Type B pancreatic cell (in vitro differentiated cells): ENCODE results near the gene MMP21. TPM values are rescaled to one million over a fixed set of nuclear protein-coding genes. Genes with fewer than 3 reads are reported as not detected.

Source experiments
- DNase-seq: peaks from one replicate; pipeline ENCODE4 v3.0.0; 2021; ENCODE audit warnings: mixed read lengths; ENCODE audit not compliant: unreplicated experiment; ENCODE audit errors: extremely low spot score
- H3K27ac Mint-ChIP-seq: 2 replicates; pipeline ENCODE4 v1.8.0; 2021; ENCODE audit warnings: mild to moderate bottlenecking, mixed read lengths
- H3K27me3 Mint-ChIP-seq: 2 replicates; pipeline ENCODE4 v1.8.0; 2021; ENCODE audit warnings: mixed read lengths
- H3K36me3 Mint-ChIP-seq: 2 replicates; pipeline ENCODE4 v1.8.0; 2021; ENCODE audit warnings: mixed read lengths
- H3K4me1 Mint-ChIP-seq: one replicate; pipeline ENCODE4 v1.8.0; 2021; ENCODE audit warnings: mixed read lengths; ENCODE audit not compliant: unreplicated experiment
- H3K4me3 Mint-ChIP-seq: 2 replicates; pipeline ENCODE4 v1.8.0; 2021; ENCODE audit warnings: mild to moderate bottlenecking, mixed read lengths
- H3K9me3 Mint-ChIP-seq: 2 replicates; pipeline ENCODE4 v1.8.0; 2021; ENCODE audit warnings: mixed read lengths
- long read RNA-seq: library from polyadenylated mRNA; unstranded; transcript quantifications from one replicate; pipeline ENCODE4 v2.0.0, GENCODE V29; 2020
- total RNA-seq: library from RNA; stranded (reverse); gene quantifications from 2 replicates; pipeline ENCODE4 v1.2.1, GENCODE V29; 2021; ENCODE audit warnings: low replicate concordance
- TF ChIP-seq, protein P1 (sequence below): fragments of 200-600 bp; sonication (generic); conservative IDR thresholded peaks from 2 replicates; pipeline ENCODE4 v1.5.0; 2021; ENCODE audit warnings: antibody characterized with exemption, mild to moderate bottlenecking

The MMP21 gene
- 0.31 TPM in 1 of 2 replicates, not detected in the other for total RNA-seq
- long read RNA-seq, result 0 reads

GRCh38 chr10:125775491-125776106 lies at the start of gene MMP21:
MMP21 (minus strand) TSS chr10:125775821; CDS start chr10:125775821, 0 bp downstream.
- H3K4me3 Mint-ChIP-seq, result no peak within 1 kb of the TSS
- no peaks in the 10 kb centered on the region for H3K4me1 Mint-ChIP-seq
- no peaks in the 10 kb centered on the region for H3K9me3 Mint-ChIP-seq
- H3K36me3 Mint-ChIP-seq, result no peaks in the 10 kb centered on the region
- no peaks in the 10 kb centered on the region for H3K27me3 Mint-ChIP-seq
- H3K27ac Mint-ChIP-seq, result no peak within 1 kb of the TSS
- DNase-seq, result peak; percentile 61
- TF ChIP-seq, protein P1, sequence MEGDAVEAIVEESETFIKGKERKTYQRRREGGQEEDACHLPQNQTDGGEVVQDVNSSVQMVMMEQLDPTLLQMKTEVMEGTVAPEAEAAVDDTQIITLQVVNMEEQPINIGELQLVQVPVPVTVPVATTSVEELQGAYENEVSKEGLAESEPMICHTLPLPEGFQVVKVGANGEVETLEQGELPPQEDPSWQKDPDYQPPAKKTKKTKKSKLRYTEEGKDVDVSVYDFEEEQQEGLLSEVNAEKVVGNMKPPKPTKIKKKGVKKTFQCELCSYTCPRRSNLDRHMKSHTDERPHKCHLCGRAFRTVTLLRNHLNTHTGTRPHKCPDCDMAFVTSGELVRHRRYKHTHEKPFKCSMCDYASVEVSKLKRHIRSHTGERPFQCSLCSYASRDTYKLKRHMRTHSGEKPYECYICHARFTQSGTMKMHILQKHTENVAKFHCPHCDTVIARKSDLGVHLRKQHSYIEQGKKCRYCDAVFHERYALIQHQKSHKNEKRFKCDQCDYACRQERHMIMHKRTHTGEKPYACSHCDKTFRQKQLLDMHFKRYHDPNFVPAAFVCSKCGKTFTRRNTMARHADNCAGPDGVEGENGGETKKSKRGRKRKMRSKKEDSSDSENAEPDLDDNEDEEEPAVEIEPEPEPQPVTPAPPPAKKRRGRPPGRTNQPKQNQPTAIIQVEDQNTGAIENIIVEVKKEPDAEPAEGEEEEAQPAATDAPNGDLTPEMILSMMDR, result no peak

GRCh38 chr10:125824736-125825135 lies 49.1 kb upstream of the MMP21 start:
- Mint-ChIP-seq H3K36me3 (peaks cover 19% of the 10 kb centered on the region), H3K9me3 (no peaks in the 10 kb centered on the region), H3K27me3 (no peaks in the 10 kb centered on the region), H3K4me1 (peaks cover 24% of the 10 kb centered on the region), H3K4me3 (no peak overlapping the region), H3K27ac (no peak overlapping the region)
- TF ChIP-seq, protein P1, result no peak
- DNase-seq, result peak; percentile 2

DNA sequence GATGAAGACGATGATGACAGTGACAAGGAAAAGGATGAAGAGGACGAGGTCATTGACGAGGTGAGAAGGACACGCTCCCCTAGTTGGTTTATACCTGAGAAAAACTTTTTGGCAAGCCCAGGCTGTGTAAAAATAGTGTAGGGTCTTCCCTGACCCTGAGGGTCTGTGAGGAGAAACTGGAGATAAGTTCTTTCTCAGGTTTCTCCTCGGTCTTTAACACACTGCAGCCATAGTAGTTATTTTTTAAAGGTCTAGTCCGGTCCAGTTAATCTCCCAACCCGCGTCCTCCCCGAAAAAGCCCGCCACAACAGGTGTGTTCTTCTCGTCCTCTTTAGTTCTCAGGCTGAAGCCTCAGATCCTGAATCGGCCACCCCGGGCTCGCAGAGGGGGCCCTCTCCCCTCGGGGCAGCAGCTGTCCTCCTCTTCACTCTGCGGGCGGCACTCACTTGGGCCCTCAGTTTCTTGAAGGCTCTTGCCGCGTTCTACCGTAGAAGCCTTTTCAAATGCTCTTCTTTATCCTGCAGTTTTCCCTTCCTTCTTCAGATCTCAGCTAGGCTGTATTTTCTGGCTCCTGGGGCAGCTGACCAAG lies 48.1 kb upstream of the MMP21 start:
- TF ChIP-seq, protein P1, result no peak
- H3K4me3 Mint-ChIP-seq, result no peak overlapping the region
- peaks cover 24% of the 10 kb centered on the region for H3K4me1 Mint-ChIP-seq
- no peak overlapping the region for H3K27ac Mint-ChIP-seq
- DNase-seq, result no peak
- H3K36me3 Mint-ChIP-seq, result peaks cover 12% of the 10 kb centered on the region
- H3K9me3 Mint-ChIP-seq, result no peaks in the 10 kb centered on the region
- H3K27me3 Mint-ChIP-seq, result no peaks in the 10 kb centered on the region

- H3K36me3 Mint-ChIP-seq, result peaks cover 7% of the 10 kb centered on the region
- peak within 1 kb of the TSS; percentile 88 for H3K4me3 Mint-ChIP-seq
- peaks cover 24% of the 10 kb centered on the region for H3K4me1 Mint-ChIP-seq
- H3K27me3 Mint-ChIP-seq, result no peaks in the 10 kb centered on the region
- DNase-seq, result peak; percentile 89
- TF ChIP-seq, protein P1, result no peak
- H3K27ac Mint-ChIP-seq, result peak within 1 kb of the TSS; percentile 87
- H3K9me3 Mint-ChIP-seq, result no peaks in the 10 kb centered on the region
Measured at GRCh38 chr10:125822878-125823662, 47.4 kb upstream of the MMP21 start, which contains the start of the genes BCCIP and UROS. BCCIP (plus strand) TSS chr10:125823546; CDS start chr10:125823558, 12 bp downstream. UROS (minus strand) TSS chr10:125823258; CDS start chr10:125816499, 6,759 bp downstream.

- Mint-ChIP-seq H3K4me3 (peak overlapping the region; percentile 88), H3K27me3 (no peaks in the 10 kb centered on the region), H3K36me3 (no peaks in the 10 kb centered on the region), H3K27ac (no peak overlapping the region), H3K4me1 (peaks cover 17% of the 10 kb centered on the region), H3K9me3 (no peaks in the 10 kb centered on the region)
- no peak for DNase-seq
- TF ChIP-seq, protein P1, result no peak
Measured at GRCh38 chr10:125820701-125821100, 45.1 kb upstream of the MMP21 start.
